ENCODE results near the gene TRPM3.

TRPM3 gene

GRCh38 chr9:71076096-71076495 is 45.3 kb downstream of the TRPM3 start:
- TF ChIP-seq CTCF (IDR thresholded peaks at IDR 0.05; ENCODE audit: extremely low read depth, missing control alignments): no peak

GRCh38 chr9:71073494-71073893 is 47.9 kb downstream of the TRPM3 start:
- no peak for DNase-seq (ENCODE audit: low spot score)
- TF ChIP-seq CTCF (IDR thresholded peaks at IDR 0.05; ENCODE audit: extremely low read depth, missing control alignments): no peak

More at GRCh38 chr9:71076096-71076495, 45.3 kb downstream of the TRPM3 start:
- DNase-seq (ENCODE audit: low spot score): no peak

GRCh38 chr9:71072587-71072986 is 48.8 kb downstream of the TRPM3 start:
- TF ChIP-seq CTCF (IDR thresholded peaks at IDR 0.05; ENCODE audit: extremely low read depth, missing control alignments): no peak
- DNase-seq (ENCODE audit: low spot score): no peak

- no peak for DNase-seq (ENCODE audit: low spot score)
- TF ChIP-seq CTCF (IDR thresholded peaks at IDR 0.05; ENCODE audit: extremely low read depth, missing control alignments): no peak
Observed at GRCh38 chr9:71071633-71072032, 49.8 kb downstream of the TRPM3 start.

- no peak for DNase-seq (ENCODE audit: low spot score)
Observed at GRCh38 chr9:71058660-71059059, 62.8 kb downstream of the TRPM3 start.

GRCh38 chr9:71052287-71052686 is 69.1 kb downstream of the TRPM3 start:
- TF ChIP-seq CTCF (IDR thresholded peaks at IDR 0.05; ENCODE audit: extremely low read depth, missing control alignments): no peak
- DNase-seq (ENCODE audit: low spot score): no peak

More at GRCh38 chr9:71058660-71059059, 62.8 kb downstream of the TRPM3 start:
- TF ChIP-seq CTCF (IDR thresholded peaks at IDR 0.05; ENCODE audit: extremely low read depth, missing control alignments): no peak

- no peak for TF ChIP-seq CTCF (IDR thresholded peaks at IDR 0.05; ENCODE audit: extremely low read depth, missing control alignments)
- DNase-seq (ENCODE audit: low spot score): no peak
Observed at GRCh38 chr9:71048280-71048679, 73.1 kb downstream of the TRPM3 start.

All from GM20000 (cell line).